ENCODE data around the gene IGLL5. TPM values are rescaled to one million over a fixed set of nuclear protein-coding genes. Genes with fewer than 3 reads are reported as not detected.
A peak's percentile ranks its signal among the peaks of the same experiment; 100 is the strongest.

Gene IGLL5
- total RNA-seq, 1 experiment from 2014 or later, result not detected

DNA sequence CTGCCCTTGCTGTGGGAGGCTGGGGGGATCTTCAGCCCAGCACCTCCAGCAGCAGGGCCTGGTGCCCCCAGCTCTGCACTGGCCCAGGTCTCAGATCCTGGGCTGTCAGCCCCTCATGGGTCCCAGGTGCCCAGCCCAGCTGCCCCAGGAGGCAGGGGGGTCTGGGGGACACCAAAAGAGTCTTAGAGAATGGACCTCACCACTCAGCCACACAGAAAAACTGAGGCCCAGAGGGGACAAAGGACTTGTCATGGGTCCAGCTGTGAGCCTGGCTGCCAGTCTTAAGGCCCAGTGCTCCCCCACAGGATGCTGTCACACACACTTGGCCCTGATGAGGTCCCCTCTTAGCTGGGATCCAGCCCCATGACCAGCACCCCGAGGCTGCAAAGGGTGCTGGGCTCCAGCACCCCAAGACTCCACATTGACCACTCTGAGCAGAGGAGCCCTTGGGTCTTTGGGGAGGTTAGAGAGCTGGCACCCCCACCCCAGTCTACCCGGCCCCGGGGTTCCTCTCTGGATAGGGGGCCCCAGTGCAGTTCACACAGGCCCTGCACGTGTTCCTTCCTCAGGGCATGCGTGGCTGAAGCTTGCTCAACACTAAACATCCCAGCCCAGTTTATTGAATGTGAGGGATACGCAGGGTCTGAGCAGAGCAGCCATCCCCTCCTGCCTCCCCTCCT is 54.4 kb downstream of the IGLL5 start:
- no peak for DNase-seq (ENCODE audit: low read depth)
- in situ Hi-C loops (cut with HindIII; ENCODE audit: low pct_unique_long_range_greater_than_20kb, low sequenced_read_pairs), result no loop called here

DNA sequence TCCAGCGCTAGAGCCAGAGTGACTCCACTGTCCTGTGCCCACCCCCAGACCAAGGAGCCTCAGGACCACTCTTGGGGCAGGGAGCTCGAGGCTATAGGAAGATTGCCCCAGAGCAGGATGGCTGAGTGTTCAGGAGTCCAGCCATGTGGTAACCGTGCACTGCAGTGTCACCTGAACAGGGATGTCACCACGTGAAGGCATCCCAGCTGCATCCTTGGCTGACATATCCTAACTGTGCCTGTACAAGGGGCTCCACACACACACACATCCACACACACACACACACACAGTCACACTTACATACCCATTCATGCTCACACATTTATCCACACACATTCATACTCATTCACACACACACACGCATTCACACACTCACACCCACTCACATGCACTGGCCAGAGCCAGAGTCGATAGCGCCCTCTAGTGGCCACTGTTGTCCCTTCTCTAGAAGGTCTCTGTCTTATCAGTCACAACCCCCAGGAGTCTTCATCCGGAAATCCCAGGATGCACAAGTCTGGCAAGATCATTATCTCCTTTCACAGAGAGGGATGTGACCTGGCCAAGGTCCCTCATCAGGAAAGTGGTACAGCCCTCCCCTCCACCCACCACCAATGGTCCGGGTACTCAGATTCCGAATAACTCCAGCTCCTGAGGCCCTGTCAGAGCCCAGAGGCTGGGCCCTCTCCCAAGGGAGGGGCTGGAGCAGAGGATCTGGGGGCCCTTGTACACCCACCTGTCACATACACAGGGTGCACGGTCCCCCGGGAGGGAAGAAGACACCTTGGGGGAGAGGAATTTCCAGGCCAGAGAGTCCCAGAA is 55.1 kb downstream of the IGLL5 start:
- peak; percentile 19 for DNase-seq (ENCODE audit: low read depth)
- in situ Hi-C loops (cut with HindIII; ENCODE audit: low pct_unique_long_range_greater_than_20kb, low sequenced_read_pairs), result no loop called here

DNA sequence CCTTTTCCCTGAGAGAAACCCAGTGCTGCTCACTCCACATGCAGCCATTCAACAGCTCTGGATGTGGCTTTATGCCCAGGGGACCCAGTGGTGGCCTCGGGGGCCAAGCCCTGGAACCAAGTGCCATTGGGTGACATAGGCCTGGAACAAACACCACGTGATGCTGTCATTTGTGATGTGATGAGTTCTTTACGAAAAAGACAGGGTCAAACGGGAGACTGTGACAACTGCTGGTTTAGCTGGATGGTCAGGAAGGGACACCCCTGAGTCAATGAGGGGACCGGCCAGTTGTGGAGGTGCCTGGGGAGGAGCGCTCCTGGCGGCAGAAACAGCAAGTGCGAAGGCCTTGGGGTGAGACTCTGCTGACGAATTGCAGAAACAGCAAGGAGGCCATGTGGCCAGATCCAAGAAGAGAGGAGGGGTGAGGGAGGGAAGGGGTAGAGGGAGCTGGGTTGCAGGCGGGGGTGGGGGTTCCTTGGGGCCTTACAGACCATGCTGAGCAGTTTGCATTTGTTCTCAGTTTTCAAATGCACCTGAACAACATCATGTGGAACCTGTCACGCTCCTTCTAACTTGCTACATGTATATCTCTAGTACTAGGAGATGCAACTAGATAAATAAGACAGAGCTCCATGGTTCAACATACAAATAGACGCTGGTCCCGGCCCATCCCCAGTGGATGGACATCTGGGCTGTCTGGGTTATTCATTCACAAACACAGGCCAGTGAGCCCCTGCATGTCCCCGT is 56.1 kb downstream of the IGLL5 start:
- no peak for DNase-seq (ENCODE audit: low read depth)
- in situ Hi-C loops (cut with HindIII; ENCODE audit: low pct_unique_long_range_greater_than_20kb, low sequenced_read_pairs), result no loop called here

DNA sequence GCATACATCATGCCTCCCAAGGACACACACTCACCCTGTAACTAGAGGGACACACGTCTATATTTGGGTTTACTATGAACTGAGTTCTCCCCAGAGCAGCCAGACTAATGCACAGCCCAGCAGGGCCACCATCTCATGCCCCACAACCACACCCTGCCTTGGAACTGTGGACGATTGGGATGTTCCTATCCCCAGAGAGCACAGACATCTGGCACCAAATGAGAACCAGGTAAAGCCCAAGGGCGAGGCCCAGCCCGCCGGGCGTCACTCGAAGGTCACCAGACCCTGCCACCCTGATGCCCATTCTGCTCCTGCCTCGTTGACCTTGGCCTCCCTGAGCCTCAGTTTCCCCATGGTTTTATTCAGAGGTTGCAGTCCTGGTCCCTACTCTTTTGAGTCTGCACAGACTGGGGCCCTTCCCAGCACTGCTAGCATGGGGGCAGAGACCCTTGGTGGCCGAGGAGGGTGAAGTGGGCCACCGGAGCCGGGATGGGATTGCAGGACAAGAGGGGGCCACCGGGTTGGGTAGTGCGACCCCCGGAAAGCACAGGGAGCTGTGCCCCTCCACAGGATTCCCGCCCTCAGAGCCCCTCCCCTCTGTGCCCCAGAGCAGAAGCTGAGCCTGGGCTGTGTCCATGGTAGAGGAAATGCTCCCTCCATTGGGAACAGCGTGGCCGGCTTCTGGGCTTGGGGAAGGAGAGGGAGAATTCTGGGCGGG is 56.8 kb downstream of the IGLL5 start:
- in situ Hi-C loops (cut with HindIII; ENCODE audit: low pct_unique_long_range_greater_than_20kb, low sequenced_read_pairs), result no loop called here

GRCh38 chr22:22945195-22945594 is 57.6 kb downstream of the IGLL5 start:
- in situ Hi-C loops (cut with HindIII; ENCODE audit: low pct_unique_long_range_greater_than_20kb, low sequenced_read_pairs), result no loop called here
- no peak for DNase-seq (ENCODE audit: low read depth)

More for the DNA sequence above, 56.8 kb downstream of the IGLL5 start:
- no peak for DNase-seq (ENCODE audit: low read depth)

Other genes starting within 250 kb of the IGLL5 start
- gene GGTLC2, start 243.2 kb upstream of the IGLL5 start, total RNA-seq (2014; rRNA removed; shearing (Covaris generic); ENCODE audit: low replicate concordance), result 1.8 TPM in 1 of 2 replicates, not detected in the other
- 6.4 and 9.1 TPM in 2 replicates for gene GNAZ, start 182.7 kb downstream of the IGLL5 start, total RNA-seq (2014; rRNA removed; shearing (Covaris generic); ENCODE audit: low replicate concordance)